Amniotic stem cell (primary cell): Measurements from ENCODE around the gene PARG.
"Not testable (repeated sequence)": the region's sequence is repeated elsewhere in the genome, so short reads cannot be mapped to it uniquely, and the experiment has no call there.

Source experiments
- DNase-seq: peaks from one replicate; lab custom pipeline; 2025; lab: John Stamatoyannopoulos, UW

The PARG gene

DNA sequence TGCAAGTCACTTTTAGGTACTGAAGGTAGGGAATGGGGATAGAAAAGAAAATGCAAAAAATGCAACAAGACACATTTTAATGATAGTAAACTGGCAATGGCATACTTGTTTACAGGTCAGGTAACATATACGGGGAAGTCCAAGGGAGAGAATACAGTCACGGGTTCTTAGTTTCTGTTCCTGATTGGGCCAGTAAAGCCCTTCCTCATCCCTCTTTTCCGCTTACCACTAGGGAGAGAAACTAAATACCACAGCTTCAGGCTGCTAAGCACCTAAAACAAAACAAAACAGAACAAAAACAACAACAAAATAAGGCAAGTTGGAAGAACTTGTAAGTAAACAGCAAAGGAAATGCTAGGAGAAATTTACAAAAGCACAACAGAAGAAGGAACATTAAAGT, 114.5 kb downstream of the PARG start:
- no peak for DNase-seq

DNA sequence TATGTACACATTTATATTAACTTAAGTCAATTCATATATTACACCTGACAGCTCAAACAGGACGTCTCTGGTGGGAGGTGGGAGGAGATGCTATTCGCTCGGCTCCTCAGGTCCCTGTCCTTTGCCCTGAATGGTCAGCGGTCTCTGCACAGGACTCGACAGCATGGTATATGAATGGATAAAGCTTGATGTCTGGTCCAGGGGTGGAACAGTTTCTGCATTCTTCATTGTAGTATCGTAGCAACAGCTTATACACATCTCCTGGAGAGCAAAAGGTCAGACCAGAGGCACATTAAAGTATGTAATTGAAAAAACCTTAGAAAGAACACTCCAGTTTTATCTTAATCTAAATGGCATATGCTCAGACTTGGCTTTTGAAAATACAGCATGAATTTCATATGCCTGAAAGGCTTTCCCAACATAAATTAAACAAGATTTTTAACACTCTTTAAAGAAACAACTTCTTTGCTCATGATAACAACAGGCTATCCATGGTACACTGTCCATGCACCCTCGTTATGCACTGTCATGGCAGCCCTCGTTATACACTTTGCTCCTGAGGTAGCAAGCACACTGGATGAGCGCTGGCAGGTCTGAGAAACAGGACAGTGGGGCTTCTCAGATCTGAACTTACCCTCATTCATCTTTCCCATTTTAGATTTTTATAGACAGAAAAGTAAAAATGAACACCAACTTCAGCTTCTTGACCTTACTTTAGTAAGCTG, 122.4 kb downstream of the PARG start:
- DNase-seq: no peak

DNA sequence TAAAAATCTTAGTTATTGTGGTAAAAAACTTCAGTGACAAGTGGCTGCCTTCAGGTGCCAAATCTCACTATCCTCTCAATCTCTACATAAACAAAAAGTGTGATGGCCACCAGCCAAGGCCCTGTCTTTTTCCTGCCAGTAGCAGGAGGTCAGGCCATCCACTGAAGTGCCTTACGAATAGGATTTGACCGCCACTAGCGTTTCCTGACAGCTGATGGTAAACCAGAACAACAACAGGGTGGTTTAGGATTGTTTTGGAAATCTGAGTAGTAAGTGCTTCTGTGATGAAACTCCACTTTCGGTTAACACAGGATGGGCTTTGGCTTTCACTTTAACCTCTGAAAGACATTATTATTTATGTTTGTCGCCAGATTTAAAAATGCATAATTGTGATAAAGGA, 124.0 kb downstream of the PARG start:
- no peak for DNase-seq

DNA sequence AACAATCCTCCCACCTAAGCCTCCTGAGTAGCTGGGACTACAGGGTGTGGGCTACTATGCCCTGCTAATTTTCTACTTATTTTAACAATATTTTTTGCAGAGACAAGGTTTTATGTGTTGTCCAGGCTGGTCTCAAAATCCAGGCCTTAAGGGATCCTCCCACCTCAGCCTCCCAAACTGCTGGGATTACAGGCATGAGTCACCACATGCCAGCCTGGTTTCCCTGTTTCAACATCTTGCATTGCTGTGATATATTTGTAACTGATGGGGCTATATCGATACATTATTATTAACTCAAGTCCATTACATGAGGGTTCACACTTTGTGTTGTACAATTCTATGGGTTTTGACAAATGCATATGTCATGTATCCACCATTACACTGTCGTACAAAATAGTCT, 137.8 kb downstream of the PARG start:
- no peak for DNase-seq

DNA sequence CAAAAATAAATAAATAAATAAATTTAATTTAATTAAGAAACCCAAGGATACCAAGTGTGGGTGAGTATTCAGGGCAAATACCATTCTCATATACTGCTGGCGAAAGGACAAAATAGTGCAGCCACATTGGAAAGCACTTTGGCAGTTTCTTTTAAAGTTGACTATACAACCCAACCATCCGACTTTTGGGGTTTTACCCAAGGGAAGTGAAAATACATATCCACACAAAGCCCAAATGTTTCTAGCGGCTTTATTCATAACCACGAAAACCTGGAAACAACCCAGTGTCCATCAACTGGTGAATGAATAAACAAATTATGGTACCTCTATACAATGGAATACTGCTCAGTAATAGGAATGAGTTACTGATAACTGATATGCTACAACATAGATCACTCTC, 143.6 kb downstream of the PARG start:
- DNase-seq: no peak

DNA sequence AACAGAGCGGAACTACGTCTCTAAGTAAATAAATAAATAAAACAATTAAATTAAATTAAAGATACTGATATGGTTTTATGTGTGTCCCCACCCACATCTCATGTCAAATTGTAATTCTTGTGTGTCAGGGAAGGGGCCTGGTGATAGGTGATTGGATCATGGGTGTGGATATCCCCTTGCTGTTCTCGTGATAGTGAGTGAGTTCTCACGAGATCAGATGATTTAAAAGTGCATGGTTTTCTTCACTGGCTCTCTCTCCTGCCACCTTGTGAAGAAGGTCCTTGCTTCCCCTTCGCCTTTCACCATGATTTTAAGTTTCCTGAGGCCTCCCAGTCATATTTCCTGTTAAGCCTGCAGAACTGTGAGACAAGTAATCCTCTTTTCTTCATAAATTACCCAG, 150.7 kb downstream of the PARG start:
- DNase-seq: no peak

DNA sequence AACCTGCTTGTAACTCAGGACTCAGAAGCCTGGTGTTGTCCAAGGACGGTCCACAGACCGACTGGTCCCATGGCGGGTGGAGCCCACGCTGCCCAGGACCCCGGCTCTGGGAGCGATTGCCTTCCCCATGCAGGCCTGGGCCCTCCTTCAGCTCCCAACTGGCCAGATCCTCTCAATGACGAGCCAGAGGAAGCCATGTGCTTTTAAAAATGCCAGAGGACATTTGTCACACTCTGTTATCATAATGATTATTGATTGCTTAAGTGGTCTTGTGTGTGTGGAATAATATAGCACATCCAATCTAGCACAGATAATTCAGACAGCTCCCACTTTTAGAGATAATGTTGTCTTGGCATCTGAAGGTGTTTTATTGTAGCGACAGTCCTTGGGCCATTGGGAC, 157.1 kb downstream of the PARG start:
- DNase-seq: no peak

DNA sequence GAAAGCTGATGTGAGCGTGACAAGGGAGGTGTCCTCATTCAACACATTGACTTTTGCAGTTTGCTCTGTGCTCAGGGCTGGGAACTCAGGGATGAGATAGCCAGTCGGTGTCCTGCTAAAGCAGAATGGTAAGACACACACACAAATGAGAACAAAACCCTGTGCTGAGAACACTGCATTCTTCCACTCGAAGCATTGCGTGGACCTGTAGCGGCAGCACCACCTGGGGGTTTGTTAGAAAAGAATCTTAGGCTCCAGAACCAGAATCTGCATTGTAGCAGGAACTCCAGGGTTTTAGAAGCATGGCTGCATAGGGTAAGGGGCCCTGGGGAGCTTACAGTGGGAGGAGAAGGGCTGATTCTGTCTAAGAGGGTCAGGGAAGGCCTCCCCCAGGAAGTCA, 158.2 kb downstream of the PARG start:
- no peak for DNase-seq

DNA sequence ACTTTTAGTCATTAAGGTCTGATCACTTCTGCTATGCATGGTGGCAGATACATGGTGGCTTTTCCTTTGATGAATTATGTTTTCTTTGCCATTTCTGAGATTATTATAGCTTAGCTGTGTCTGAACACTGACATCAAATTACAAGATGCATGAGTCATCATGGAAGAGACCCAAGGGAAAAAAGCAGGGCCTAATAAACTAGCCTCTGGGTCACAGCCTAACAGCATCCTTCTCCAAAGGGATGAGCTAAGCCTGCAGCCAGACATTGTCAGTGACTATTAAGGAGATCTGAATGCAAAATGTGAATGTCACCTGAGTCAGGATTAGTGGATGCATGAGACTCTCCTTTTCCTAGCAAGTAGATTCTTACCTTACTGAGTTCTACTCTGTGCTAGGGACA, 160.6 kb downstream of the PARG start:
- no peak for DNase-seq

DNA sequence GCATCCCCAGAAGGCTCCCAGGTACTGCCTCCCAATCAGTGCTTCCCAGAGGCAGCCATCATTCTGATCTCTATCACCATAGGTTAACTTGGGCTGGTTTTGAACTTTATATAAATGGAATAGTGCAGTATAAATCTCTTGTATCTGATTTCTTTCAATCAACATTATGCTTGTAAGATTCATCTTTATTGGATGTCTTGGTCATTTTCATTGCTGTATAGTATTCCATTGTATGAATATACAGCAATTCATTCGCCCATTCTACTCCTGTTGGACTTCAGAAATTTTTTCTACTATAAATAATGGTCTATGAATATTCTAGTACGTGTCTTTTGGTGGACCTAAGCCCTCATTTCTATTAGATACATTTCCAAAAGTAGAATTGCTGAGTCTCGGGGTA, 163.6 kb downstream of the PARG start:
- no peak for DNase-seq

DNA sequence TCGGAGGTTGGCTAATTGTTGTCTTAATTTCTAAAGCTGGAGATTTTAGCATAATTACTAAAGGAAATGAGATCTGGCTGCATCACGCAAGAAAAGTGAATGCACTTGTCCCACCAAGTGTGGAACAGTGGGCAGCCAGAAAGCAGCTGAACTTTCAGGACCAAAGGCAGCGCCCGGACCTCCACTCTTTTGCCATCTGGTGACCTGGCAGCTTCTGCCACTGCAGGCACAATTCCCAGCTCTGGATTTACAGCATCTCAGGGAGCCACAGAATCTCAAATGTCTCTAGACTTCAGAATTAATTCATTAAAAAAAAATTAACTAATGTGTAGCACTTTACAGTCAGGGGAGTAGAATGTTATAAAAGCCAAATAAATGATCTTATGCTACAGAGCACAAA, 165.0 kb downstream of the PARG start:
- DNase-seq: no peak

DNA sequence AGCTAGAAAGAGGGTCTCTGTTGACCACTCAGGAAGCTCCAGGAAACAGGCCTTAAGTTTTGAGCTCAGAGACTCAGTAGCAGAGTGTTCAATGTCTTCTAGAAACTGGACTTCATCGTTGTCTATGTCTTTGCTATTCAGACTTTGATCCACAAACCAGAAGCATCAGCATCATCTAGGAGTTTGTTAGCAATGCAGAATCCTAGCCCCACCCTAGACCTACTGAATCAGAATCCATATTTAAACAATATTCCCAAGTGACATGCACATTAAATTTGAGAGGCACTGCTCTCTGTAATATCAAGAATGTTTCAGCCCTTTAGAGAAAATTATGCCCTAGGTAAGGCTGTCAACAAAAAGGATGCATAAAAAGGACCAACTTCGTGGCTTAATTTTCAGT, 166.8 kb downstream of the PARG start:
- DNase-seq: no peak

DNA sequence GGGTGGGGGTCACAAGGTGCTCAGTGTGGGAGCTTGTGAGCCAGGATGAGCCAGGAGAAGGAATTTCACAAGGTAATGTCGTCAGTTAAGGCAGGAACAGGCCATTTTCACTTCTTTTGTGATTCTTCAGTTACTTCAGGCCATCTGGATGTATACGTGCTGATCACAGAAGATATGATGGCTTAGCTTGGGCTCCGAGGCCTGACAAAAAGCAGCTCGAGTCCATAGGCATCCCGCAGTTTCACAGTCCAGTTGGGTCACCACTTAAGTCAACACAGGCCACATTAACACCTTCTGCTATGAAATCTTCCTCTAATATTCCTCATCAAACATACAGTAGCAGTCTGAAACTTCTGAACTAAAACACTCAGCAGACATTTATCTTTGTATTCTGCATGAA, 168.9 kb downstream of the PARG start:
- DNase-seq: not testable (repeated sequence)

DNA sequence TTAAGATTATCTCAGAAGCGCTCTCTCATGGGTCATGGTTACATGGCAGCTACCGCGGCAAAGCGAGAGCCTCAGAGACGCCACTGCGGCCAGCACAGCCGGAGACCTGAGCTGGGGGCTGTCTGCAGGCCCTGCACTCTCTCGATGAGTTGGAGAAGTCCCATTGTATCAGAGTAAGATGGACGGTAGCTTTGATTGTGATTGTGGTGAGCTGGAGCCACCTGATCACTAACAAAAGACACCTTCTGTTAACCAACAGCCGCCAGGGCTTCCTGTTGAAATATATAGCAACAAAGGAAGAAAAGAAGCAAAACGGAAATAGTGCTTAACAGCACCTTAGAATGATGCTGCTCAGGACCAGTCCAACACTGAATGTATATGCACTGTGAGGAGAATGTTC, 170.8 kb downstream of the PARG start:
- DNase-seq: not testable (repeated sequence)

DNA sequence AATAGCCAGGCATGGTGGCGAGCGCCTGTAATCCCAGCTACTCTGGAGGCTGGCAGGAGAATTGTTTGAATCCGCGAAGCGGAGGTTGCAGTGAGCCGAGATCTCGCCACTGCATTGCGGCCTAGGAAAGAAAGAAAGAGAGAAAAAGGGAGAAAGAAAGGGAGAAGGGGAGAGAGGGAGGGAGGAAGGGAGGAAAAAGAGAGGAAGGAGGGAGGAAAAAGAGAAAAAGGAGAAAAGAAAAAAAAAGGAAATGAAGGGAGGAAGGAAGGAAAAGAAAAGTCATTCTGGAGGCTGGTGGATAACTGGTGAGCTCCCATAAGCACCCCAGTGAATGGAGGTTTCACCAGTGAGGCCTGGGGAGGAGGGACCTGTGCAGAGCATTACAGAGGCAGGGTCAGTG, 172.1 kb downstream of the PARG start:
- no peak for DNase-seq

DNA sequence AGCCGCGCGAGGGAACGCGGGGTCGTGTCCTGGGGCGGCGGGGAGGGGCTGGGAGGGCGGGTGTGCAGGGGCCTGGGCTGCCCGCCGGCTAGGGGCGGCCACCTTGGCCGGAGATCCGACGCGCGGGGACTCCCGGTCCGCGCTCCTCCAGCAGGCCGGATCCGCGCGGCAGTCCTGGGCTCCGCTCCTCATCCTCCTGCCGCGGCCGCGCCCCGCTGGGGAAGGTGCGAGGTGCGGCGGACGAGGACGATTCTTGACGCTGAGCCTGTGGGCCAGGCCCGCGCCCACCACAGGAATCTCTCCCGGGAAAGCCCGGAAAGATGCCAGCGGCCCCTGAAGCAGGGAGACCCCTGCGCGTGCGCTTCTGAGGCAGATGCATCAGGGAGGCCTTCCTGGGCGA, 173.1 kb downstream of the PARG start:
- DNase-seq: no peak

DNA sequence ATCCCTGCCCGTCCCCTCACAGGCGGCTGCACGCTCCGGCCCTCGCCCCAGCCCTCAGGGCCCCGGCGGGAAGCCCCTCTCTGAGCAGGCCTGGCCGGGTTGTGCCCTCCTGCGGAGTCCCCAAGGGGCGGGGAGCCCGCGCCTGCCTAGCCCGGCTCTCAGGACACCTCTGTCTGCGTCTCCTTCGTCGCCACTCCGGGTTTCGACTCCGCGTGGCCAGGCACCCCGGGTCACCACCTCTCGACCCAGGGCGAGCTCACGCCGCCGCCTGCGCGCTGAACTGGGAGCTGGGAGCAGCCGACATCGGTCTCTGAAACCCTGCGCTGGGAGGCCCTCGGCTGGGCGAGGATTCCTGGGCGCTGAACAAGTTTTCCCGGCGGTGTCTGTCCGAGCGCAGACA, 173.5 kb downstream of the PARG start:
- no peak for DNase-seq
